WTC11 (cell line): ENCODE data around the gene PTPRF. TPM values are rescaled to one million over a fixed set of nuclear protein-coding genes. Genes with fewer than 3 reads are reported as not detected.

ENCODE experiments used
- ARID4B ChIP-seq: sonication (generic); formaldehyde crosslinking; IDR thresholded peaks from 2 replicates; pipeline ENCODE4 v1.8.0; 2023; ENCODE audit warnings: missing genetic modification reagents, mild to moderate bottlenecking, borderline replicate concordance
- ATF6 ChIP-seq: sonication (generic); formaldehyde crosslinking; IDR thresholded peaks from 2 replicates; pipeline ENCODE4 v1.8.1; 2023; ENCODE audit warnings: mild to moderate bottlenecking, missing genetic modification reagents
- CREB1 ChIP-seq: sonication (generic); formaldehyde crosslinking; IDR thresholded peaks from 2 replicates; pipeline ENCODE4 v1.8.0; 2023; ENCODE audit warnings: mild to moderate bottlenecking, missing genetic modification reagents
- EMX1 ChIP-seq: fragments of 250-450 bp; sonication (Bioruptor Pico); IDR thresholded peaks from 2 replicates; pipeline ENCODE4 v1.8.0; 2021; ENCODE audit warnings: mild to moderate bottlenecking
- ERG ChIP-seq: fragments of 250-450 bp; sonication (Bioruptor Pico); IDR thresholded peaks from 2 replicates; pipeline ENCODE4 v1.8.0; 2021; ENCODE audit warnings: mild to moderate bottlenecking
- ETV6 ChIP-seq: sonication (generic); formaldehyde crosslinking; IDR thresholded peaks from 2 replicates; pipeline ENCODE4 v1.8.1; 2022; ENCODE audit warnings: mild to moderate bottlenecking, missing genetic modification reagents
- FOXJ3 ChIP-seq: sonication (generic); formaldehyde crosslinking; IDR thresholded peaks from 2 replicates; pipeline ENCODE4 v1.9.0; 2021; ENCODE audit warnings: missing genetic modification reagents, mild to moderate bottlenecking, borderline replicate concordance
- FOXK1 ChIP-seq: sonication (generic); formaldehyde crosslinking; IDR thresholded peaks from 2 replicates; pipeline ENCODE4 v1.8.0; 2022; ENCODE audit warnings: mild to moderate bottlenecking, moderate library complexity, missing genetic modification reagents
- GRHL2 ChIP-seq: fragments of 250-450 bp; sonication (Bioruptor Pico); IDR thresholded peaks from 2 replicates; pipeline ENCODE4 v1.8.0; 2022; ENCODE audit warnings: mild to moderate bottlenecking, moderate library complexity; ENCODE audit not compliant: insufficient replicate concordance, severe bottlenecking
- GTF2I ChIP-seq: fragments of 250-450 bp; sonication (Bioruptor Pico); conservative IDR thresholded peaks from 2 replicates; pipeline ENCODE4 v1.4.0; 2021; ENCODE audit warnings: mild to moderate bottlenecking
- HMGXB4 ChIP-seq: sonication (generic); formaldehyde crosslinking; IDR thresholded peaks from 2 replicates; pipeline ENCODE4 v1.8.1; 2023; ENCODE audit warnings: mild to moderate bottlenecking, moderate library complexity, missing genetic modification reagents
- JUN ChIP-seq: sonication (generic); formaldehyde crosslinking; IDR thresholded peaks from 2 replicates; pipeline ENCODE4 v1.8.0; 2023; ENCODE audit warnings: mild to moderate bottlenecking, missing genetic modification reagents
- KAT7 ChIP-seq: sonication (generic); formaldehyde crosslinking; IDR thresholded peaks from 2 replicates; pipeline ENCODE4 v1.8.1; 2023; ENCODE audit warnings: missing genetic modification reagents, mild to moderate bottlenecking, borderline replicate concordance
- NR3C1 ChIP-seq: sonication (generic); formaldehyde crosslinking; conservative IDR thresholded peaks from 2 replicates; pipeline ENCODE4 v1.8.1; 2023; ENCODE audit warnings: low read depth, mild to moderate bottlenecking, missing genetic modification reagents
- PRDM15 ChIP-seq: sonication (generic); formaldehyde crosslinking; IDR thresholded peaks from 2 replicates; pipeline ENCODE4 v1.8.0; 2022; ENCODE audit warnings: missing genetic modification reagents
- RELA ChIP-seq: sonication (generic); formaldehyde crosslinking; IDR thresholded peaks from 2 replicates; pipeline ENCODE4 v1.8.1; 2022; ENCODE audit warnings: missing genetic modification reagents, mild to moderate bottlenecking, borderline replicate concordance
- SP1 ChIP-seq: sonication (generic); formaldehyde crosslinking; conservative IDR thresholded peaks from 2 replicates; pipeline ENCODE4 v1.8.1; 2022; ENCODE audit warnings: missing genetic modification reagents
- TP53 ChIP-seq: sonication (generic); formaldehyde crosslinking; IDR thresholded peaks from 2 replicates; pipeline ENCODE4 v1.8.1; 2023; ENCODE audit warnings: mild to moderate bottlenecking, missing genetic modification reagents
- ZBTB43 ChIP-seq: sonication (generic); formaldehyde crosslinking; IDR thresholded peaks from 2 replicates; pipeline ENCODE4 v1.8.1; 2023; ENCODE audit warnings: mild to moderate bottlenecking, missing genetic modification reagents
- ZMAT4 ChIP-seq: fragments of 250-450 bp; sonication (Bioruptor Pico); IDR thresholded peaks from 2 replicates; pipeline ENCODE4 v1.9.0; 2021; ENCODE audit warnings: mild to moderate bottlenecking
- ZNF121 ChIP-seq: sonication (generic); formaldehyde crosslinking; IDR thresholded peaks from 2 replicates; pipeline ENCODE4 v1.8.0; 2023; ENCODE audit warnings: missing genetic modification reagents
- ZNF138 ChIP-seq: sonication (generic); formaldehyde crosslinking; conservative IDR thresholded peaks from 2 replicates; pipeline ENCODE4 v1.8.1; 2022; ENCODE audit warnings: mild to moderate bottlenecking, moderate library complexity, missing genetic modification reagents
- ZSCAN18 ChIP-seq: fragments of 250-450 bp; sonication (Bioruptor Pico); IDR thresholded peaks from 2 replicates; pipeline ENCODE4 v2.1.2; 2022; ENCODE audit warnings: mild to moderate bottlenecking, moderate library complexity
- total RNA-seq: library from RNA; stranded (reverse); gene quantifications from 3 replicates; pipeline ENCODE4 v1.2.3, GENCODE V29; 2021

Gene PTPRF
- total RNA-seq, 1 experiment from 2014 or later: 248 TPM

GRCh38 chr1:43660355-43660754, 129.7 kb downstream of the PTPRF start (continued):
- TF ChIP-seq PRDM15 (CRISPR knock-in tag) (no peak), GTF2I (CRISPR knock-in tag) (0 out of 2 replicates have a peak, but pooled peaks have one; percentile 16), HMGXB4 (CRISPR knock-in tag) (no peak), FOXK1 (CRISPR knock-in tag) (peak; percentile 71; the same call in 1 of the 2 replicates), RELA (CRISPR knock-in tag) (no peak), ZSCAN18 (no peak), TP53 (no peak), SP1 (CRISPR knock-in tag) (peak; percentile 72; the same call in 1 of the 2 replicates), ERG (CRISPR knock-in tag) (no peak), ZNF138 (no peak), ZMAT4 (CRISPR knock-in tag) (peak; percentile 97), JUN (CRISPR knock-in tag) (no peak), ZNF121 (peak; percentile 85), KAT7 (no peak), CREB1 (CRISPR knock-in tag) (no peak), ZBTB43 (CRISPR knock-in tag) (no peak), GRHL2 (no peak), FOXJ3 (CRISPR knock-in tag) (no peak), ETV6 (0 out of 2 replicates have a peak, but pooled peaks have one; percentile 52), NR3C1 (CRISPR knock-in tag) (no peak), EMX1 (CRISPR knock-in tag) (no peak), ATF6 (CRISPR knock-in tag) (no peak), ARID4B (CRISPR knock-in tag) (no peak)
